ENCODE data around the gene BMP2K.

Gene BMP2K

GRCh38 chr4:78758085-78758484 lies 18.1 kb upstream of the BMP2K start:
- DNase-seq = no peak
- Histone ChIP-seq H3K9me3 (ENCODE audit: severe bottlenecking) (no peaks in the 10 kb centered on the region), H3K36me3 (no peaks in the 10 kb centered on the region), H3K4me3 (ENCODE audit: low read depth, low read length) (no peak overlapping the region), H3K27ac (no peak overlapping the region), H3K27me3 (ENCODE audit: insufficient read depth, low read depth, severe bottlenecking) (no peaks in the 10 kb centered on the region)
- TF ChIP-seq CTCF (IDR thresholded peaks at IDR 0.05; ENCODE audit: low read depth, low read length) = no peak

GRCh38 chr4:78762529-78762928 lies 13.6 kb upstream of the BMP2K start:
- Histone ChIP-seq H3K9me3 (ENCODE audit: severe bottlenecking) (no peaks in the 10 kb centered on the region), H3K27me3 (ENCODE audit: insufficient read depth, low read depth, severe bottlenecking) (no peaks in the 10 kb centered on the region), H3K36me3 (no peaks in the 10 kb centered on the region), H3K4me3 (ENCODE audit: low read depth, low read length) (no peak overlapping the region), H3K27ac (no peak overlapping the region)
- no peak for DNase-seq
- TF ChIP-seq CTCF (IDR thresholded peaks at IDR 0.05; ENCODE audit: low read depth, low read length) = no peak

- TF ChIP-seq CTCF (IDR thresholded peaks at IDR 0.05; ENCODE audit: low read depth, low read length) = no peak
Observed at GRCh38 chr4:78763251-78763650, 12.9 kb upstream of the BMP2K start.

GRCh38 chr4:78763763-78764387 lies 12.3 kb upstream of the BMP2K start:
- H3K9me3 ChIP-seq (ENCODE audit: severe bottlenecking) = no peaks in the 10 kb centered on the region
- TF ChIP-seq CTCF (IDR thresholded peaks at IDR 0.05; ENCODE audit: low read depth, low read length) = no peak
- no peaks in the 10 kb centered on the region for H3K36me3 ChIP-seq
- no peak overlapping the region for H3K4me3 ChIP-seq (ENCODE audit: low read depth, low read length)
- no peak for DNase-seq
- no peak overlapping the region for H3K27ac ChIP-seq
- H3K27me3 ChIP-seq (ENCODE audit: insufficient read depth, low read depth, severe bottlenecking) = no peaks in the 10 kb centered on the region

More at GRCh38 chr4:78763251-78763650, 12.9 kb upstream of the BMP2K start:
- Histone ChIP-seq H3K36me3 (no peaks in the 10 kb centered on the region), H3K27me3 (ENCODE audit: insufficient read depth, low read depth, severe bottlenecking) (no peaks in the 10 kb centered on the region), H3K27ac (no peak overlapping the region), H3K4me3 (ENCODE audit: low read depth, low read length) (no peak overlapping the region), H3K9me3 (ENCODE audit: severe bottlenecking) (no peaks in the 10 kb centered on the region)
- no peak for DNase-seq

- H3K9me3 ChIP-seq (ENCODE audit: severe bottlenecking) = no peaks in the 10 kb centered on the region
- no peak for TF ChIP-seq CTCF (IDR thresholded peaks at IDR 0.05; ENCODE audit: low read depth, low read length)
- H3K27ac ChIP-seq = no peak overlapping the region
- no peak for DNase-seq
- H3K27me3 ChIP-seq (ENCODE audit: insufficient read depth, low read depth, severe bottlenecking) = no peaks in the 10 kb centered on the region
- no peak overlapping the region for H3K4me3 ChIP-seq (ENCODE audit: low read depth, low read length)
- no peaks in the 10 kb centered on the region for H3K36me3 ChIP-seq
Observed at GRCh38 chr4:78764498-78764961, 11.6 kb upstream of the BMP2K start.
